Progenitor cell of endocrine pancreas (in vitro differentiated cells): ENCODE data around the gene SLC1A5. TPM values are rescaled to one million over a fixed set of nuclear protein-coding genes. Genes with fewer than 3 reads are reported as not detected.

ENCODE experiments used
- DNase-seq: peaks from one replicate; pipeline ENCODE4 v3.0.0; 2021; ENCODE audit warnings: low spot score; ENCODE audit not compliant: unreplicated experiment
- H3K27ac Mint-ChIP-seq: 2 replicates; pipeline ENCODE4 v1.8.0; 2021; ENCODE audit warnings: mild to moderate bottlenecking, moderate library complexity, mixed read lengths
- H3K27me3 Mint-ChIP-seq: 2 replicates; pipeline ENCODE4 v1.8.0; 2021; ENCODE audit warnings: mixed read lengths
- H3K36me3 Mint-ChIP-seq: 2 replicates; pipeline ENCODE4 v1.8.0; 2022; ENCODE audit warnings: mixed read lengths; ENCODE audit not compliant: insufficient read depth
- H3K4me1 Mint-ChIP-seq: 2 replicates; pipeline ENCODE4 v1.8.0; 2021; ENCODE audit warnings: low read depth, mixed read lengths
- H3K4me3 Mint-ChIP-seq: 2 replicates; pipeline ENCODE4 v1.8.0; 2021; ENCODE audit warnings: low read depth, mild to moderate bottlenecking, moderate library complexity, mixed read lengths
- H3K9me3 Mint-ChIP-seq: 2 replicates; pipeline ENCODE4 v1.8.0; 2021; ENCODE audit warnings: low read depth, mixed read lengths
- total RNA-seq: library from RNA; stranded (reverse); gene quantifications from 2 replicates; pipeline ENCODE4 v1.2.1, GENCODE V29; 2021
- TF ChIP-seq, protein P1 (sequence below): fragments of 200-600 bp; sonication (generic); IDR thresholded peaks from one replicate; pipeline ENCODE4 v1.5.0; 2021; ENCODE audit warnings: antibody characterized with exemption, mild to moderate bottlenecking; ENCODE audit not compliant: unreplicated experiment

Gene SLC1A5
- total RNA-seq, 1 donor from 2014 or later, result 24.2 TPM

DNA sequence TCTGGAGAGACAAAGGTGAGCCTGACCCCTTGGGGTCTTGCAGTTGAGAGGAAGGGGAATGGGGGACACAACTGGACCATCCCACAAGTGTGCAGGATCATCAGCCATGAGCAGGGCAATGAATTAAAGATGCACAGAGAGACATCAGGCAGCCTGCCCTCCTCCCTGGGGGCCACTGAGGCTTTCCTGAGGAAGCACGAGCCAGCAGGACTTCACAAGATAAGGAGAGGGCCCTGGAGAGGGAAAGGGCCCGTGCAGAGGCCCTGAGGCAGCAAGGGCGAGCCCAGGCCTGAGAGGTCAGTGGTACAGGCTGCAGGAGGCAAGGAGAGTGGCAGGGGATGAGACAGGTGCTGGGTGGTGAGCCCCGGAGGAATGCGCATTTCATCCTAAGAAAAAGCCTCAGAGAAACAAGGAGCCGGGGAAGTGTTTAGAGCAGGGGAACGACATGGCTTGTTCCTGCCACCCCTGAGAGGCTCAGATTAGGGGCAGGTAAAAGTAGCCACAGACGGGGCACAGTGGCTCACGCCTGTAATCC is 62.5 kb downstream of the SLC1A5 start:
- TF ChIP-seq, protein P1, sequence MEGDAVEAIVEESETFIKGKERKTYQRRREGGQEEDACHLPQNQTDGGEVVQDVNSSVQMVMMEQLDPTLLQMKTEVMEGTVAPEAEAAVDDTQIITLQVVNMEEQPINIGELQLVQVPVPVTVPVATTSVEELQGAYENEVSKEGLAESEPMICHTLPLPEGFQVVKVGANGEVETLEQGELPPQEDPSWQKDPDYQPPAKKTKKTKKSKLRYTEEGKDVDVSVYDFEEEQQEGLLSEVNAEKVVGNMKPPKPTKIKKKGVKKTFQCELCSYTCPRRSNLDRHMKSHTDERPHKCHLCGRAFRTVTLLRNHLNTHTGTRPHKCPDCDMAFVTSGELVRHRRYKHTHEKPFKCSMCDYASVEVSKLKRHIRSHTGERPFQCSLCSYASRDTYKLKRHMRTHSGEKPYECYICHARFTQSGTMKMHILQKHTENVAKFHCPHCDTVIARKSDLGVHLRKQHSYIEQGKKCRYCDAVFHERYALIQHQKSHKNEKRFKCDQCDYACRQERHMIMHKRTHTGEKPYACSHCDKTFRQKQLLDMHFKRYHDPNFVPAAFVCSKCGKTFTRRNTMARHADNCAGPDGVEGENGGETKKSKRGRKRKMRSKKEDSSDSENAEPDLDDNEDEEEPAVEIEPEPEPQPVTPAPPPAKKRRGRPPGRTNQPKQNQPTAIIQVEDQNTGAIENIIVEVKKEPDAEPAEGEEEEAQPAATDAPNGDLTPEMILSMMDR, result no peak
- Mint-ChIP-seq H3K27me3 (no peaks in the 10 kb centered on the region), H3K36me3 (peaks cover 14% of the 10 kb centered on the region), H3K4me3 (no peak overlapping the region), H3K9me3 (no peaks in the 10 kb centered on the region), H3K27ac (no peak overlapping the region), H3K4me1 (no peaks in the 10 kb centered on the region)
- DNase-seq, result no peak

DNA sequence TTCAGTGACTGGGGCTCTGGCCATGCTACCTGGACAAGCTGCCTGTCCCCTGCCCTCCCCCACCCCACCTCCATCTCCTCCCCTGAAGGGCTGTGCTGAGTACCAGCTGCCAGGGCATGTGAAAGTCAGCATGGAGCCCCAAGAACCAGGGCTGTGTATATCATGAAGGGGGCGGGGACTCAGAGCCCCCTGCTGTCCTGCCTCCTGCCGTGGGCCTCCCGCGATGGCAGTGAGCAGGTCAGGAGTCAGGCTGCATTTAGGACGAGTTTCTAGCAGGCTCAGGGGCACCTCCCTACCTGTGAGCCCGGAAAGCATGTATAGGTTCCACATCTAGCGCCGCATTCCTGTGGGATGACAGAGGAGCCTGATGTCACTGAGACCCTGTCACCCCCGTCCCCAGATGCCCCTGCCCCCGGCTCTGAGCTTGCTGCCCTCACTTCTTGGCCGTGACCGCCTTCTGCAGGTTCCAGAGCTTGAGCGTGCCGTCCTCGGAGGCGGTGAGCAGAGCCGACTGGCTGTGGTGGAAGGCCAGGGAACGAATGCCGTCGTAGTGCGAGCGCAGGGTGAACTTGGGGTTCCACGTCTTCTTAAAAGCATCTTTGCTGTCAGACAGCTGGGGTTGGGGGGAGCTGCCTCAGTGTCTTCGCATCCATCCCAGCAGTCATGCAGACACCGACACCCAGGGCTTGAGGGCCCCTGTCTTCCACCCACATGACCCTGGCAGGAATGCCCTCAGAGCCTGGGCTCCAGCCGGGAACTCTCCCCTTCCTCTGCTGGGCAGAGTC is 63.2 kb downstream of the SLC1A5 start:
- Mint-ChIP-seq H3K27me3 (no peaks in the 10 kb centered on the region), H3K4me3 (no peak overlapping the region), H3K9me3 (no peaks in the 10 kb centered on the region), H3K36me3 (peaks cover 13% of the 10 kb centered on the region), H3K4me1 (no peaks in the 10 kb centered on the region), H3K27ac (no peak overlapping the region)
- TF ChIP-seq, protein P1, result no peak
- no peak for DNase-seq

Other genes with a start within 250 kb of the SLC1A5 start
- gene CALM3, start 187.3 kb downstream of the SLC1A5 start, total RNA-seq, result 387 and 399 TPM in 2 replicates
- gene PTGIR, start 163.5 kb downstream of the SLC1A5 start, total RNA-seq, result not detected in 2 replicates
- not detected in 2 replicates for gene GNG8, start 152.4 kb downstream of the SLC1A5 start, total RNA-seq
- 2.6 and 3.1 TPM in 2 replicates for gene DACT3, start 127.4 kb downstream of the SLC1A5 start, total RNA-seq
- gene PRKD2, start 71.5 kb downstream of the SLC1A5 start, total RNA-seq, result 69.3 and 74.9 TPM in 2 replicates
- 42.9 and 44.1 TPM in 2 replicates for gene FKRP, start 42.5 kb downstream of the SLC1A5 start, total RNA-seq
- 115 and 117 TPM in 2 replicates for gene STRN4, start 42.1 kb downstream of the SLC1A5 start, total RNA-seq
- 96.9 and 103 TPM in 2 replicates for gene AP2S1, start 62.3 kb upstream of the SLC1A5 start, total RNA-seq
- 84.9 and 86.0 TPM in 2 replicates for gene ARHGAP35, start 72.4 kb upstream of the SLC1A5 start, total RNA-seq
- gene NPAS1, start 231.2 kb upstream of the SLC1A5 start, total RNA-seq, result 2.2 and 2.4 TPM in 2 replicates